ENCODE data around the gene TRIM28. TPM values are rescaled to one million over a fixed set of nuclear protein-coding genes. Genes with fewer than 3 reads are reported as not detected.

TRIM28 gene
- polyA plus RNA-seq, 1 donor from 2014 or later = 256 TPM

GRCh38 chr19:58584498-58585441 is 40.9 kb downstream of the TRIM28 start:
- Histone ChIP-seq H2AFZ (ENCODE audit: low read depth, low read length) (no peak overlapping the region), H3K27me3 (ENCODE audit: insufficient read depth, low read depth, low read length) (no peaks in the 10 kb centered on the region), H3K9me2 (ENCODE audit: insufficient read depth, low read length) (no peaks in the 10 kb centered on the region), H3K36me3 (ENCODE audit: insufficient read depth, low read length) (no peaks in the 10 kb centered on the region), H3K4me2 (ENCODE audit: low read length) (no peak overlapping the region), H3K79me2 (replicated peaks; ENCODE audit: insufficient read depth, low read length) (no peaks in the 10 kb centered on the region), H3K9ac (ENCODE audit: low read length) (no peak overlapping the region), H3K27ac (ENCODE audit: low read length) (no peak overlapping the region), H3K9me3 (ENCODE audit: low read length) (no peaks in the 10 kb centered on the region), H3K4me3 (ENCODE audit: low read length) (no peak overlapping the region), H3F3A (ENCODE audit: insufficient read depth, low read length, poor library complexity, severe bottlenecking) (no peaks in the 10 kb centered on the region), H4K20me1 (ENCODE audit: insufficient read depth) (no peaks in the 10 kb centered on the region)
- TF ChIP-seq RAD21 (conservative IDR thresholded peaks at IDR 0.05) (no peak), EP300 (conservative IDR thresholded peaks at IDR 0.05; ENCODE audit: poor library complexity, severe bottlenecking) (no peak), POLR2AphosphoS5 (IDR thresholded peaks at IDR 0.05) (no peak), EZH2 (IDR thresholded peaks at IDR 0.05; ENCODE audit: borderline replicate concordance, insufficient read depth, low read length, poor library complexity, severe bottlenecking) (no peak), CTCF (IDR thresholded peaks at IDR 0.05; ENCODE audit: poor library complexity, severe bottlenecking) (no peak), MXI1 (conservative IDR thresholded peaks at IDR 0.05; ENCODE audit: poor library complexity, severe bottlenecking) (no peak), TAF1 (IDR thresholded peaks at IDR 0.05; ENCODE audit: low read depth) (no peak), SMC3 (conservative IDR thresholded peaks at IDR 0.05; ENCODE audit: poor library complexity) (no peak)
- TF ChIP-seq, protein P1, sequence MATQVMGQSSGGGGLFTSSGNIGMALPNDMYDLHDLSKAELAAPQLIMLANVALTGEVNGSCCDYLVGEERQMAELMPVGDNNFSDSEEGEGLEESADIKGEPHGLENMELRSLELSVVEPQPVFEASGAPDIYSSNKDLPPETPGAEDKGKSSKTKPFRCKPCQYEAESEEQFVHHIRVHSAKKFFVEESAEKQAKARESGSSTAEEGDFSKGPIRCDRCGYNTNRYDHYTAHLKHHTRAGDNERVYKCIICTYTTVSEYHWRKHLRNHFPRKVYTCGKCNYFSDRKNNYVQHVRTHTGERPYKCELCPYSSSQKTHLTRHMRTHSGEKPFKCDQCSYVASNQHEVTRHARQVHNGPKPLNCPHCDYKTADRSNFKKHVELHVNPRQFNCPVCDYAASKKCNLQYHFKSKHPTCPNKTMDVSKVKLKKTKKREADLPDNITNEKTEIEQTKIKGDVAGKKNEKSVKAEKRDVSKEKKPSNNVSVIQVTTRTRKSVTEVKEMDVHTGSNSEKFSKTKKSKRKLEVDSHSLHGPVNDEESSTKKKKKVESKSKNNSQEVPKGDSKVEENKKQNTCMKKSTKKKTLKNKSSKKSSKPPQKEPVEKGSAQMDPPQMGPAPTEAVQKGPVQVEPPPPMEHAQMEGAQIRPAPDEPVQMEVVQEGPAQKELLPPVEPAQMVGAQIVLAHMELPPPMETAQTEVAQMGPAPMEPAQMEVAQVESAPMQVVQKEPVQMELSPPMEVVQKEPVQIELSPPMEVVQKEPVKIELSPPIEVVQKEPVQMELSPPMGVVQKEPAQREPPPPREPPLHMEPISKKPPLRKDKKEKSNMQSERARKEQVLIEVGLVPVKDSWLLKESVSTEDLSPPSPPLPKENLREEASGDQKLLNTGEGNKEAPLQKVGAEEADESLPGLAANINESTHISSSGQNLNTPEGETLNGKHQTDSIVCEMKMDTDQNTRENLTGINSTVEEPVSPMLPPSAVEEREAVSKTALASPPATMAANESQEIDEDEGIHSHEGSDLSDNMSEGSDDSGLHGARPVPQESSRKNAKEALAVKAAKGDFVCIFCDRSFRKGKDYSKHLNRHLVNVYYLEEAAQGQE (IDR thresholded peaks at IDR 0.05; ENCODE audit: borderline replicate concordance) = no peak

DNA sequence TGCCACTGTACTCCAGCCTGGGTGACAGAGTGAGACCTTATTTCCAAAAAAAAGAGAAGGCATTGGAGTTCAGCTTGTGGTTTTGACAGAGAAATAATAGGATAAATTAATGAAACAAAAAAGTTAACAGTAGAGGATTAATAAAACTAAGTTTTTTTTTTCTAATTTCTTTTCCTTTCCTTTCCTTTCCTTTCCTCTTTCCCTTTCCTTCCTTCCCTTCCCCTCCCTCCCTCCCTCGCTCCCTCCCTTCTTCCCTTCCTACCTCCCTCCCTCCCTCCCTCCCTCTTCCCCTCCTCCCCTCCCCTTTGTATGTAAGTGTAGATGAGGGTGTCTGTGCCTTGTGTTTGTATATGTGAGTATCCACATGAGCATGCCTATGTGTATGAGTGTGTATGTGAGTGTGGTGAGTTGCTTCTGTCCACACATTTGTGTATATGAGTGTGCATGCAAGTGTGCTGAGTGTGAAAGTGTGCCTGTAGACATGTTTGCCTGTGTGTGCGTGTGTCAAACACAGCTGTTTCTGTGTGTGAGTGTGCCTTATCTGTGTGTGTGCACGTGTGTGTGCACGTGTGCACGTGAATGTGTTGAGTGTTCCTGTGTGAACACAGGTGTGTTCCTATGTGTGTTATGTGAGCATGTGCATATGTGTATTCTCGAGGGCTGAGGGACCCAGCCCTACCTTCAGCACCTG is 41.7 kb downstream of the TRIM28 start:
- H3K9me2 ChIP-seq (ENCODE audit: insufficient read depth, low read length) = no peaks in the 10 kb centered on the region
- no peaks in the 10 kb centered on the region for H3K36me3 ChIP-seq (ENCODE audit: insufficient read depth, low read length)
- no peaks in the 10 kb centered on the region for H3K9me3 ChIP-seq (ENCODE audit: low read length)
- no peak overlapping the region for H2AFZ ChIP-seq (ENCODE audit: low read depth, low read length)
- H3K27ac ChIP-seq (ENCODE audit: low read length) = no peak overlapping the region
- H4K20me1 ChIP-seq (ENCODE audit: insufficient read depth) = no peaks in the 10 kb centered on the region
- H3F3A ChIP-seq (ENCODE audit: insufficient read depth, low read length, poor library complexity, severe bottlenecking) = no peaks in the 10 kb centered on the region
- TF ChIP-seq, protein P1 (IDR thresholded peaks at IDR 0.05; ENCODE audit: borderline replicate concordance) = no peak
- TF ChIP-seq CTCF (IDR thresholded peaks at IDR 0.05; ENCODE audit: poor library complexity, severe bottlenecking) (no peak), MXI1 (conservative IDR thresholded peaks at IDR 0.05; ENCODE audit: poor library complexity, severe bottlenecking) (no peak), EP300 (conservative IDR thresholded peaks at IDR 0.05; ENCODE audit: poor library complexity, severe bottlenecking) (no peak), RAD21 (conservative IDR thresholded peaks at IDR 0.05) (no peak), TAF1 (IDR thresholded peaks at IDR 0.05; ENCODE audit: low read depth) (no peak), SMC3 (conservative IDR thresholded peaks at IDR 0.05; ENCODE audit: poor library complexity) (no peak), EZH2 (IDR thresholded peaks at IDR 0.05; ENCODE audit: borderline replicate concordance, insufficient read depth, low read length, poor library complexity, severe bottlenecking) (no peak), POLR2AphosphoS5 (IDR thresholded peaks at IDR 0.05) (no peak)
- H3K4me2 ChIP-seq (ENCODE audit: low read length) = no peak overlapping the region
- H3K4me3 ChIP-seq (ENCODE audit: low read length) = no peak overlapping the region
- H3K27me3 ChIP-seq (ENCODE audit: insufficient read depth, low read depth, low read length) = no peaks in the 10 kb centered on the region
- H3K9ac ChIP-seq (ENCODE audit: low read length) = no peak overlapping the region
- H3K79me2 ChIP-seq (replicated peaks; ENCODE audit: insufficient read depth, low read length) = no peaks in the 10 kb centered on the region
